ENCODE data around the gene FRMD7. TPM values are rescaled to one million over a fixed set of nuclear protein-coding genes. Genes with fewer than 3 reads are reported as not detected.

FRMD7 gene
- total and polyA plus RNA-seq, 10 of the 15 experiments (the other 5 are each of a cell fraction or from before 2014, with no cell fraction given) = 0.03 to 0.94 TPM; not detected in 8

DNA sequence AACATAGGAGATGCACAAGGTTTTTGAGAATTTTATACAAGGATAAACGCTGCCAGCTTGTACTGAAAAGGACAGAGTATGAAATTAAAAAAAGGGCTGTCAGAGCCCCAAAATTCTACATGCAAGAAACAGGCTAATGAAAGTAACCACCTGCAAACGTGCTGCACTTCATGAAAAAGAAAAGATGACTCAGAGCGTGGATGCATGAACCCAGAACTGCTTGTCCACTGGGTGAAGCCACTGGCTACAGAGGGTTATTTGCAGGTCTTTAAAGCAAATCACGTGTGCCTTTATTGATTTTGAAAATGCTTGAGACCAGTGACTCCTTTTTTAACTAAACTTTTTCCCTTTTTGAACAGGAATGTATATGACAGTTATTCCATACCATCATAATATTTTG, 25.3 kb upstream of the FRMD7 start:
- Histone ChIP-seq H4K20me1 (ENCODE audit: control insufficient read depth, insufficient read depth) (no peaks in the 10 kb centered on the region), H3K9me3 (replicated peaks; ENCODE audit: control insufficient read depth, insufficient read depth, low read length) (no peaks in the 10 kb centered on the region), H3K79me2 (ENCODE audit: control insufficient read depth, insufficient read depth, low read length) (no peaks in the 10 kb centered on the region), H3K4me2 (ENCODE audit: control insufficient read depth, insufficient read depth) (no peak overlapping the region), H3K4me3 (no peak overlapping the region), H3K9ac (ENCODE audit: control insufficient read depth, insufficient read depth, low read length) (no peak overlapping the region), H3K27me3 (replicated peaks in 1 of 2; ENCODE audit: control insufficient read depth in 2 of 2, insufficient read depth in 2 of 2, low read length in 1 of 2) (peaks cover 0 to 2% of the 10 kb centered on the region in 2 experiments; a peak in 1 of 4 replicates), H2AFZ (ENCODE audit: control insufficient read depth, low read depth, low read length) (no peak overlapping the region), H3K4me1 (ENCODE audit: control insufficient read depth, insufficient read depth, low read length) (no peaks in the 10 kb centered on the region), H3K27ac (ENCODE audit: control insufficient read depth, insufficient read depth) (no peak overlapping the region), H3K36me3 (ENCODE audit: control insufficient read depth in 2 of 2, insufficient read depth in 2 of 2, low read length in 1 of 2) (no peaks in the 10 kb centered on the region)
- ChIA-PET POLR2A (no interaction called here), SMC1A (ENCODE audit: uncharacterized antibody, unreplicated experiment) (interaction anchor here (1.0 kb wide), 1 partner anchor 66 kb away, joined by 3 read pairs; the partner anchor contains the start of gene RAP2C), CTCF (no interaction called here), RAD21 (ENCODE audit: unreplicated experiment) (no interaction called here)
- DNase-seq (ENCODE audit: low read depth, low spot score) = no peak
- TF ChIP-seq POLR2AphosphoS2 (IDR thresholded peaks at IDR 0.05; ENCODE audit: low read depth, low read length) = no peak
- no peak for TF ChIP-seq SRF (IDR thresholded peaks at IDR 0.05; ENCODE audit: low read depth in 2 of 2, low read length in 2 of 2)
- TF ChIP-seq, protein P1, sequence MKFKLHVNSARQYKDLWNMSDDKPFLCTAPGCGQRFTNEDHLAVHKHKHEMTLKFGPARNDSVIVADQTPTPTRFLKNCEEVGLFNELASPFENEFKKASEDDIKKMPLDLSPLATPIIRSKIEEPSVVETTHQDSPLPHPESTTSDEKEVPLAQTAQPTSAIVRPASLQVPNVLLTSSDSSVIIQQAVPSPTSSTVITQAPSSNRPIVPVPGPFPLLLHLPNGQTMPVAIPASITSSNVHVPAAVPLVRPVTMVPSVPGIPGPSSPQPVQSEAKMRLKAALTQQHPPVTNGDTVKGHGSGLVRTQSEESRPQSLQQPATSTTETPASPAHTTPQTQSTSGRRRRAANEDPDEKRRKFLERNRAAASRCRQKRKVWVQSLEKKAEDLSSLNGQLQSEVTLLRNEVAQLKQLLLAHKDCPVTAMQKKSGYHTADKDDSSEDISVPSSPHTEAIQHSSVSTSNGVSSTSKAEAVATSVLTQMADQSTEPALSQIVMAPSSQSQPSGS (IDR thresholded peaks at IDR 0.05; ENCODE audit: low read length) = no peak
- TF ChIP-seq FOS (IDR thresholded peaks at IDR 0.05; ENCODE audit: borderline replicate concordance, extremely low read depth, insufficient read length) = no peak
- TF ChIP-seq, protein P2, sequence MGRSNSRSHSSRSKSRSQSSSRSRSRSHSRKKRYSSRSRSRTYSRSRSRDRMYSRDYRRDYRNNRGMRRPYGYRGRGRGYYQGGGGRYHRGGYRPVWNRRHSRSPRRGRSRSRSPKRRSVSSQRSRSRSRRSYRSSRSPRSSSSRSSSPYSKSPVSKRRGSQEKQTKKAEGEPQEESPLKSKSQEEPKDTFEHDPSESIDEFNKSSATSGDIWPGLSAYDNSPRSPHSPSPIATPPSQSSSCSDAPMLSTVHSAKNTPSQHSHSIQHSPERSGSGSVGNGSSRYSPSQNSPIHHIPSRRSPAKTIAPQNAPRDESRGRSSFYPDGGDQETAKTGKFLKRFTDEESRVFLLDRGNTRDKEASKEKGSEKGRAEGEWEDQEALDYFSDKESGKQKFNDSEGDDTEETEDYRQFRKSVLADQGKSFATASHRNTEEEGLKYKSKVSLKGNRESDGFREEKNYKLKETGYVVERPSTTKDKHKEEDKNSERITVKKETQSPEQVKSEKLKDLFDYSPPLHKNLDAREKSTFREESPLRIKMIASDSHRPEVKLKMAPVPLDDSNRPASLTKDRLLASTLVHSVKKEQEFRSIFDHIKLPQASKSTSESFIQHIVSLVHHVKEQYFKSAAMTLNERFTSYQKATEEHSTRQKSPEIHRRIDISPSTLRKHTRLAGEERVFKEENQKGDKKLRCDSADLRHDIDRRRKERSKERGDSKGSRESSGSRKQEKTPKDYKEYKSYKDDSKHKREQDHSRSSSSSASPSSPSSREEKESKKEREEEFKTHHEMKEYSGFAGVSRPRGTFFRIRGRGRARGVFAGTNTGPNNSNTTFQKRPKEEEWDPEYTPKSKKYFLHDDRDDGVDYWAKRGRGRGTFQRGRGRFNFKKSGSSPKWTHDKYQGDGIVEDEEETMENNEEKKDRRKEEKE (IDR thresholded peaks at IDR 0.05) = no peak
- TF ChIP-seq, protein P3, sequence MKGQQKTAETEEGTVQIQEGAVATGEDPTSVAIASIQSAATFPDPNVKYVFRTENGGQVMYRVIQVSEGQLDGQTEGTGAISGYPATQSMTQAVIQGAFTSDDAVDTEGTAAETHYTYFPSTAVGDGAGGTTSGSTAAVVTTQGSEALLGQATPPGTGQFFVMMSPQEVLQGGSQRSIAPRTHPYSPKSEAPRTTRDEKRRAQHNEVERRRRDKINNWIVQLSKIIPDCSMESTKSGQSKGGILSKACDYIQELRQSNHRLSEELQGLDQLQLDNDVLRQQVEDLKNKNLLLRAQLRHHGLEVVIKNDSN (IDR thresholded peaks at IDR 0.05; ENCODE audit: borderline replicate concordance, extremely low read length, insufficient read depth, low read depth, low read length) = no peak
- no TSS peak for BruUV-seq (replicated peaks)
- WGBS (ENCODE audit: insufficient coverage, insufficient replicate concordance, low lambda C conversion rate, missing lambda C conversion rate) = 1% methylated on average over 4 of the region's 4 CpGs
- no peak for FAIRE-seq
- no peak for ATAC-seq
- in situ Hi-C loops (cut with MboI) = no loop called here
- intact Hi-C loops (cut with micrococcal nuclease; ENCODE audit: unreplicated experiment) = no loop called here
